Thyroid gland (tissue), 4 donors: Measurements from ENCODE around the gene DUSP19. TPM values are rescaled to one million over a fixed set of nuclear protein-coding genes. Genes with fewer than 3 reads are reported as not detected.

Source experiments
- DNase-seq, 2 donors: peaks; one replicate each; pipeline ENCODE4 v3.0.0-alpha.2; 2019
- H3K27ac ChIP-seq, 3 donors: fragments of 200-600 bp; sonication (generic); 1 replicate in 2 of 3; 2 replicates in 1 of 3; pipeline ENCODE4 v1.5.1; 2016 to 2019; ENCODE audit warnings: mild to moderate bottlenecking in 1 of 3, moderate library complexity in 1 of 3
- H3K27me3 ChIP-seq: fragments of 200-600 bp; sonication (generic); one replicate; pipeline ENCODE4 v1.5.1; 2019
- H3K36me3 ChIP-seq, 2 donors: fragments of 200-600 bp; sonication (generic); one replicate each; pipeline ENCODE4 v1.5.1; 2016 to 2019
- H3K4me1 ChIP-seq, 2 donors: fragments of 200-600 bp; sonication (generic); one replicate each; pipeline ENCODE4 v1.5.1; 2017 to 2019
- H3K4me3 ChIP-seq, 3 donors: fragments of 200-600 bp; sonication (generic); replicated peaks in 1 of 3; 1 replicate in 2 of 3; 2 replicates in 1 of 3; pipeline ENCODE4 v1.5.1; 2016; ENCODE audit warnings: mild to moderate bottlenecking in 1 of 3
- H3K9me3 ChIP-seq: fragments of 200-600 bp; sonication (generic); one replicate; pipeline ENCODE4 v1.5.1; 2017
- CTCF ChIP-seq, 6 experiments: fragments of 200-600 bp in 3 of 6; fragments of 450-650 bp in 3 of 6; sonication (generic) in 3 of 6; IDR thresholded peaks; one replicate each; pipeline ENCODE4 v1.5.1; 2016 to 2019; ENCODE audit warnings: antibody characterized with exemption in 6 of 6, mild to moderate bottlenecking in 2 of 6, inconsistent platforms in 1 of 6, moderate library complexity in 1 of 6
- POLR2A ChIP-seq, 2 donors: fragments of 450-650 bp; IDR thresholded peaks; one replicate each; pipeline ENCODE4 v1.6.1; 2017; ENCODE audit warnings: antibody characterized with exemption in 2 of 2, mild to moderate bottlenecking in 2 of 2, moderate library complexity in 1 of 2
- WGBS, 2 donors: methylation state at CpG; one replicate each; pipeline ENCODE4 v1.1.5; 2017; 5-methylcytosine and 5-hydroxymethylcytosine counted together
- intact Hi-C: fragments of 100-400 bp; cut with DNase I; formaldehyde crosslinking; loops from one replicate; pipeline ENCODE4 v1.15.1; 2023
- total RNA-seq, 4 donors: library from RNA; depleted of rRNA; stranded (reverse); fragments of >200 nt; gene quantifications; one replicate each; pipeline ENCODE4 v1.2.3, GENCODE V29; 2016

DUSP19 gene
- total RNA-seq, 4 donors from 2014 or later, result 3.2 to 5.9 (median 3.7) TPM

GRCh38 chr2:183069174-183069573, 9.4 kb upstream of the DUSP19 start:
- no peaks in the 10 kb centered on the region for H3K4me1 ChIP-seq
- no peak for DNase-seq
- H3K27ac ChIP-seq, result no peak overlapping the region
- intact Hi-C loops, result no loop called here
- no peaks in the 10 kb centered on the region for H3K27me3 ChIP-seq
- no peaks in the 10 kb centered on the region for H3K9me3 ChIP-seq
- H3K36me3 ChIP-seq, result no peaks in the 10 kb centered on the region
- 80 to 100% methylated on average over 1 to 2 of the region's 2 CpGs for WGBS, 2 donors
- TF ChIP-seq CTCF (IDR thresholded peaks at IDR 0.05), result no peak
- TF ChIP-seq POLR2A (IDR thresholded peaks at IDR 0.05), result no peak
- no peak overlapping the region for H3K4me3 ChIP-seq

- Histone ChIP-seq H3K4me1 (no peaks in the 10 kb centered on the region), H3K27me3 (no peaks in the 10 kb centered on the region), H3K36me3 (no peaks in the 10 kb centered on the region), H3K4me3 (no peak overlapping the region), H3K27ac (no peak overlapping the region), H3K9me3 (no peaks in the 10 kb centered on the region)
- TF ChIP-seq CTCF (IDR thresholded peaks at IDR 0.05), result peak in 2 of 6 experiments; percentile 20 to 45
- no peak for TF ChIP-seq POLR2A (IDR thresholded peaks at IDR 0.05)
- WGBS, 2 donors, result 58 to 66% methylated on average over 28 to 33 of the region's 34 CpGs
- DNase-seq, result peak; percentile 20 to 23
- intact Hi-C loops, result no loop called here
These were observed 7.4 kb upstream of the DUSP19 start for GRCh38 chr2:183070942-183071844.

GRCh38 chr2:183072177-183072576, 6.4 kb upstream of the DUSP19 start:
- no peak overlapping the region for H3K27ac ChIP-seq
- H3K36me3 ChIP-seq, result no peaks in the 10 kb centered on the region
- H3K9me3 ChIP-seq, result no peaks in the 10 kb centered on the region
- no peak overlapping the region for H3K4me3 ChIP-seq
- no peaks in the 10 kb centered on the region for H3K4me1 ChIP-seq
- WGBS, 2 donors, result 89 to 94% methylated on average over 4 to 6 of the region's 7 CpGs
- intact Hi-C loops, result no loop called here
- no peak for DNase-seq
- no peaks in the 10 kb centered on the region for H3K27me3 ChIP-seq
- TF ChIP-seq POLR2A (IDR thresholded peaks at IDR 0.05), result no peak
- TF ChIP-seq CTCF (IDR thresholded peaks at IDR 0.05), result no peak

- intact Hi-C loops, result loop anchor here (5.0 kb wide), 1 partner anchor 44 kb away; the partner anchor contains the start of gene NUP35
- no peak for DNase-seq
- 6 to 12% methylated on average over 8 of the region's 8 CpGs for WGBS, 2 donors
- Histone ChIP-seq H3K27ac (peak overlapping the region; percentile 32 to 82 (median 69)), H3K4me1 (peaks cover 0 to 6% of the 10 kb centered on the region in 2 donors), H3K4me3 (peak overlapping the region; percentile 29 to 49 (median 37)), H3K36me3 (no peaks in the 10 kb centered on the region), H3K9me3 (no peaks in the 10 kb centered on the region), H3K27me3 (no peaks in the 10 kb centered on the region)
- no peak for TF ChIP-seq POLR2A (IDR thresholded peaks at IDR 0.05)
- TF ChIP-seq CTCF (IDR thresholded peaks at IDR 0.05), result no peak
These were observed 434 bp upstream of the DUSP19 start for GRCh38 chr2:183078163-183078463.

- TF ChIP-seq CTCF (IDR thresholded peaks at IDR 0.05) (no peak), POLR2A (IDR thresholded peaks at IDR 0.05) (no peak)
- no peaks in the 10 kb centered on the region for H3K9me3 ChIP-seq
- no peaks in the 10 kb centered on the region for H3K27me3 ChIP-seq
- no peak for DNase-seq
- H3K4me3 ChIP-seq, result peak overlapping the region; percentile 29 to 49 (median 37)
- H3K4me1 ChIP-seq, result peaks cover 0 to 6% of the 10 kb centered on the region in 2 donors
- H3K27ac ChIP-seq, result peak overlapping the region; percentile 32 to 82 (median 69)
- whole genome bisulfite sequencing, 2 donors, result 40 to 46% methylated on average over 13 of the region's 13 CpGs
- no peaks in the 10 kb centered on the region for H3K36me3 ChIP-seq
- intact Hi-C loops, result loop anchor here (5.0 kb wide), 1 partner anchor 43 kb away; the partner anchor contains the start of gene NUP35
These were observed 710 bp downstream of the DUSP19 start for GRCh38 chr2:183079139-183079775.
